PC-9 (cell line): Measurements from ENCODE around the gene SYTL1.

Experiments used
- EZH2 ChIP-seq: fragments of 200-600 bp; sonication (generic); IDR thresholded peaks from 2 replicates; pipeline ENCODE4 v1.8.0; 2017; ENCODE audit warnings: antibody characterized with exemption, low read depth
- TF ChIP-seq, protein P1 (sequence below): fragments of 200-600 bp; sonication (generic); conservative IDR thresholded peaks from 2 replicates; pipeline ENCODE4 v1.6.1; 2017; ENCODE audit warnings: mixed run types, antibody characterized with exemption, mild to moderate bottlenecking, moderate library complexity

DNA sequence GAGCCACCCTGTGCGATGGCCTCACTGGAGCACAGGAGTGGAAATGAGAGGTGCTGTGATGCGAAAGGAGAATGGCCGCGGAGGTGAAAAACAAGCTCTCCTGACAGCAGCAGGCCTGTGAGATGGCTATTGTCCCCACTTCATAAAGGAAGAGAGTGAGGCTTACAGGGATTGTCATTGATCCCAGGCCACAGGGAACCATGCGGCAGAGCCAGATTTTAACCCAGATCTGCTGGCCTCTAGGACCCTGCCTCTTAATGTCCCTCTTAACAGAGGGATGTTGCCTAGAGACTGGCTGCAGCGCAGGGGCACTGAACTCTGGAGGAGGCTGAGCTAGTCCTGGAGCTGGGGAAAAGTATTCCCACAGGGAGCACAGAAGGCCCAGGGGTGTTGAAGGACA, 3.1 kb upstream of the SYTL1 start:
- TF ChIP-seq, protein P1, sequence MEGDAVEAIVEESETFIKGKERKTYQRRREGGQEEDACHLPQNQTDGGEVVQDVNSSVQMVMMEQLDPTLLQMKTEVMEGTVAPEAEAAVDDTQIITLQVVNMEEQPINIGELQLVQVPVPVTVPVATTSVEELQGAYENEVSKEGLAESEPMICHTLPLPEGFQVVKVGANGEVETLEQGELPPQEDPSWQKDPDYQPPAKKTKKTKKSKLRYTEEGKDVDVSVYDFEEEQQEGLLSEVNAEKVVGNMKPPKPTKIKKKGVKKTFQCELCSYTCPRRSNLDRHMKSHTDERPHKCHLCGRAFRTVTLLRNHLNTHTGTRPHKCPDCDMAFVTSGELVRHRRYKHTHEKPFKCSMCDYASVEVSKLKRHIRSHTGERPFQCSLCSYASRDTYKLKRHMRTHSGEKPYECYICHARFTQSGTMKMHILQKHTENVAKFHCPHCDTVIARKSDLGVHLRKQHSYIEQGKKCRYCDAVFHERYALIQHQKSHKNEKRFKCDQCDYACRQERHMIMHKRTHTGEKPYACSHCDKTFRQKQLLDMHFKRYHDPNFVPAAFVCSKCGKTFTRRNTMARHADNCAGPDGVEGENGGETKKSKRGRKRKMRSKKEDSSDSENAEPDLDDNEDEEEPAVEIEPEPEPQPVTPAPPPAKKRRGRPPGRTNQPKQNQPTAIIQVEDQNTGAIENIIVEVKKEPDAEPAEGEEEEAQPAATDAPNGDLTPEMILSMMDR = no peak
- TF ChIP-seq EZH2 = no peak
